Epithelial cell of proximal tubule (primary cell): ENCODE measurements around the gene DRICH1. TPM values are rescaled to one million over a fixed set of nuclear protein-coding genes. Genes with fewer than 3 reads are reported as not detected.
"Not testable (repeated sequence)": the region's sequence is repeated elsewhere in the genome, so short reads cannot be mapped to it uniquely, and the experiment has no call there.

Experiments
- DNase-seq: peaks from one replicate; pipeline ENCODE4 v3.0.0-alpha.2; 2011; ENCODE audit warnings: low read depth
- H3K4me3 ChIP-seq: 2 replicates; pipeline ENCODE4 v1.5.1; 2011; ENCODE audit warnings: low read depth, mild to moderate bottlenecking, low read length
- total RNA-seq: library from RNA; depleted of rRNA; stranded (reverse); fragments of >200 nt; gene quantifications from 2 replicates; pipeline ENCODE4 v1.2.3, GENCODE V29; 2015
- TF ChIP-seq, protein P1 (sequence below): conservative IDR thresholded peaks from 2 replicates; pipeline ENCODE4 v1.5.1; 2012; ENCODE audit warnings: low read depth, mild to moderate bottlenecking, low read length

The DRICH1 gene
- total RNA-seq, 1 donor from 2014 or later, result not detected

DNA sequence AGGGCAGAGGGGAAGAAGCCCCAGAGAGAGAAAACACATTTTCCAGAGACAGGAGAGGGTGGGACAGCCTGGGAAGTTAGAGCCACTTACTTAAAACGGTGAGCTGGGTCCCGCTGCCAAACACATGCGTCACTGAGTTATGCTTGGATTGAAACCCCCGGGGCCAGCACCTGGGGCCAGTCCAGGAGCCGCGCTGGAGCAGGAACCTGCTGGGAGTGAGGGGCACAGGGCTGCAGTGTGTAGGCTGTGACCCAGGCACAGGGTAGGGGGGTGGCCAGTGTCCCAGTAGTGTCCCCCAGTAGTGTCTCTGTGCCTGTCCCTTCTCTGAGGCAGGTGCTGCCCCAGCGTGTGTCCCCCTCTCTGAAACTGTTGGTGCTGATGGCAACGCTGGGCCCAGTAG, 57.2 kb downstream of the DRICH1 start:
- TF ChIP-seq, protein P1, sequence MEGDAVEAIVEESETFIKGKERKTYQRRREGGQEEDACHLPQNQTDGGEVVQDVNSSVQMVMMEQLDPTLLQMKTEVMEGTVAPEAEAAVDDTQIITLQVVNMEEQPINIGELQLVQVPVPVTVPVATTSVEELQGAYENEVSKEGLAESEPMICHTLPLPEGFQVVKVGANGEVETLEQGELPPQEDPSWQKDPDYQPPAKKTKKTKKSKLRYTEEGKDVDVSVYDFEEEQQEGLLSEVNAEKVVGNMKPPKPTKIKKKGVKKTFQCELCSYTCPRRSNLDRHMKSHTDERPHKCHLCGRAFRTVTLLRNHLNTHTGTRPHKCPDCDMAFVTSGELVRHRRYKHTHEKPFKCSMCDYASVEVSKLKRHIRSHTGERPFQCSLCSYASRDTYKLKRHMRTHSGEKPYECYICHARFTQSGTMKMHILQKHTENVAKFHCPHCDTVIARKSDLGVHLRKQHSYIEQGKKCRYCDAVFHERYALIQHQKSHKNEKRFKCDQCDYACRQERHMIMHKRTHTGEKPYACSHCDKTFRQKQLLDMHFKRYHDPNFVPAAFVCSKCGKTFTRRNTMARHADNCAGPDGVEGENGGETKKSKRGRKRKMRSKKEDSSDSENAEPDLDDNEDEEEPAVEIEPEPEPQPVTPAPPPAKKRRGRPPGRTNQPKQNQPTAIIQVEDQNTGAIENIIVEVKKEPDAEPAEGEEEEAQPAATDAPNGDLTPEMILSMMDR, result no peak
- no peak overlapping the region for H3K4me3 ChIP-seq
- no peak for DNase-seq

DNA sequence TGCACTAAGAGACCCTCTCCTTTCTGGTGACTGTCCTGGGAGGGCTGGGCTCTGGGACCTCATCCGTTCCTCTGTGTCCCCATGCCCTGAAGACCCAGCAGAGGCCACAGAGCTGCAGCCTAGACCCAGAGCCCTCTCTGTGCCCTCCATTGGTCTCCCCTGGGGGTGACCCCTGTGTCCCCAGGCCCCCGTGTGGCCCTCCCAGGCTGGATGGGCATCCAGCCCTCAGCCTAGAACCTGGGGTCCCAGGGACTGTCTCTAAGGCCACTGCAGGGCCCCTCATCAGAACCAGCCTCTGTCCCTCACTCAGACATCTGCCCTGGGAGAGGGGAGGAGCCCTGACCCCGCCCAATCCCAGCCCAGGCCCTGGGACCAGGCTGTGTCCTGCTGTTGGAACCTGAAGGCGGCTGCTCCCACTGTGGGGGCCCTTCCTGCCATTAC, 57.7 kb downstream of the DRICH1 start:
- TF ChIP-seq, protein P1, result no peak
- no peak overlapping the region for H3K4me3 ChIP-seq
- DNase-seq, result no peak

DNA sequence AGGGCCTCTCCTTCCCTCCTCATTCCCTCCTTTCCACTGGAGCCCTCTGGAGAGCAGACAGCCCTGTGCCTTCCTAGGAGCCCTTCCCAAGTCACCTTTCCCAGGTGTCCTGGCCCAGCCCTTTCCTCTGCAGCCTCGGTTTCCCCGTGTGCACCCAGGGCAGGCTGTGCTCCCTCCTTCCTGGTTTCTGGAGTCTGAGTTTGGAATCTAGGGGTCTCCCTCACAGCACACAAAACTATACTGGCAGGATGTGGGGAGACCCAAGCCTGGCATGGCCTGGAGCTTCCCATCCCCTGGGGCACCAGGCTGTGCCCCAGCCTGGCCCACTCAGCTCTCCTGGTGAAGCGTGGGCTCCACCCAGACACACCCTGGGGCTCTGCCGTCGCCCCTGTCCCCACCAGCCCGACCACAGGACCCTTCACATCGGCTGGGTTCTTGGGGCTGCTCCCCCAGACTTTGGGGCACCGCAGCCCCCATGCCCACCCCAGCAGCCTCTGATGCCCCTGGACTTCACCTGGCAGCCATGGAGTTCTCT, 58.4 kb downstream of the DRICH1 start:
- not testable (repeated sequence) for DNase-seq, H3K4me3 ChIP-seq

DNA sequence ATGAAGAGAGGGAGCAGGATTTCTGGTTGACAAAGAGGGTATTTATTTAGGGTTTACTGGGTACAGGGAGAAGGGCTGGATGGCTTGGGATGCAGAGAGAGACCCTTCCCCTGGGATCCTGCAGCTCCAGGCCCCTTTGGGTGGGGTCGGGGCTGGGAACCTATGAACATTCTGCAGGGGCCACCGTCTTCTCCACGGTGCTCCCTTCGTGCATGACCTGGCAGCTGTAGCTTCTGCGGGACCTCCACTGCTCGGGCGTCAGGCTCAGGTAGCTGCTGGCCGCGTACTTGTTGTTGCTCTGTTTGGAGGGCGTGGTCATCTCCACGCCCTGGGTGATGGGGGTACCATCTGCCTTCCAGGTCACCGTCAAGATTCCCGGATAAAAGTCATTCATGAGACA, 59.0 kb downstream of the DRICH1 start:
- not testable (repeated sequence) for H3K4me3 ChIP-seq, DNase-seq

DNA sequence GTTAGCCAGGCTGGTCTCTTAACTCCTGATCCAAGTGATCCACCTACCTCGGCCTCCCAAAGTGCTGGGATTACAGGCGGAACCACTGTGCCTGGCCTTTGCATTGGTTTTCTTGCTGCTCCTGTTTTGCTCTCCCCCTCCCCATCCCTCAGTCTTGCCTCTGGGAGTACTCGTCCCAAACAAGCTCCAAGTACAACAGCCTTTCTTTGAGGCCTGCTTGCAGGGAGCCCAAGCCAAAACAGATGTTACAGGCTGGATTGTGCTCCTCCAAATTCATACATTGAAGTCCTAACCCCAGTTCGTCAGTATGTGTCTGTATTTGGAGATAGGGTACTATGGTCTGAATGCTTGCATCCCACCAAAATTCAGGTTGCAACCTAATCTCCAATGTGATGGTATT, 60.6 kb downstream of the DRICH1 start:
- no peak overlapping the region for H3K4me3 ChIP-seq
- no peak for DNase-seq
- TF ChIP-seq, protein P1, result no peak

DNA sequence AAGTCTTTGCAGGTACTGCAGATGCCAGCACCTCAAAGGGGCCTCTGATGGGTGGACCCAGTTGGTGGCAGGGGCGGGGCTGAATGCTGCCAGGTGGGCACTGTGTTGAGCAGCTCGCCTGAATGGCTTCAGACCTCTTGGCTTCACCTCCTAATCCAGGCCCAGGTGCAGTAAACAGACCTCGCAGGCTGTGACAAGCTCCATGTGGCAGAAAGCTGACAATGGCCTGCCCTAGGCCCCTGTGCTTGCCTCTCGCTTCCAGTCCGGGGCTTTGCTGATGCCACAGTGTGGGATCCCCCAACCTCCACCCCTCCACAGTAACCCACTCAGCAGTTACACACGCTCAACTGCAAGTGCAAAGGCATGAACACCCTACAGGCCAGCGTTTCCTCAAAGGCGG, 61.4 kb downstream of the DRICH1 start:
- TF ChIP-seq, protein P1, result no peak
- no peak for DNase-seq
- no peak overlapping the region for H3K4me3 ChIP-seq

DNA sequence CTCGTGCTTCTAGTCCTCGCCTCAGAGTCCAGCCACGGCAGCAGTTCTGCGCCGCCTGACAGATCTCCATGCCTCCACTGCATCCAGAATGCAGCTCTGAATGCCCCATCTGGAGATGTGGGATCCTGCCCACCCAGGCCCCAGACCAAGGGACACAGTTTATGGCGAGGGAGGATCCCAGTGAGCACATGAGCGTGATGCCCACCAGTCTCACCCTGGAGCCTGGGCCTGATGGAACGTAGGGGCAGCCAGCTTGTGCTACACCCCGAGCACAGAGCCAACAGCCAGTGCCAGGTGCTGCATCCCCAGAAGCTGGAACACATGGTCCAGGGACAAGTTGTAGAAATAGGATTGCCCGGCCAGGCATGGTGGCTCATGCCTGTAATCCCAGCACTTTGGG, 62.4 kb downstream of the DRICH1 start:
- no peak for DNase-seq
- TF ChIP-seq, protein P1, result no peak
- no peak overlapping the region for H3K4me3 ChIP-seq

DNA sequence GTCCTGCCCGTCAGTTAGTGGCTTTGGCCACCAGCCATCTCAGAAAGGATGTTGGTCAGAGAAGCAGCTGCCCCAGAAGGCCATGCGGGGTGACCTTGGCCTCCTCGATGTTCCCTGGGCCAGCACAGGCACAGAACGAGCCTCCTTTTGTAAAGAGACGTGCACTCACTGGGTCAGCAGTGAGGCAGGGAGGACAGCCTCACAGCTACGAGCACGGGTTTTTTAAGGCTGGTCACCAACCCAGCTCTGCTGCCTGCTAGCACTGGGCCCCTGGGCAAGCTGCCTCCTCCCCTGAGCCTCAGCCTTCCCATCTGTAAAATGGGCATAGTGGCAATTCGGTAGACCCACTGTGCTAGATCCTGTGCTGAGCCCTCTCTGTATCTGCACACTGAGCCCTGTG, 62.8 kb downstream of the DRICH1 start:
- no peak for DNase-seq
- no peak overlapping the region for H3K4me3 ChIP-seq
- TF ChIP-seq, protein P1, result no peak
